ENCODE measurements around the gene PKN2.

DNA sequence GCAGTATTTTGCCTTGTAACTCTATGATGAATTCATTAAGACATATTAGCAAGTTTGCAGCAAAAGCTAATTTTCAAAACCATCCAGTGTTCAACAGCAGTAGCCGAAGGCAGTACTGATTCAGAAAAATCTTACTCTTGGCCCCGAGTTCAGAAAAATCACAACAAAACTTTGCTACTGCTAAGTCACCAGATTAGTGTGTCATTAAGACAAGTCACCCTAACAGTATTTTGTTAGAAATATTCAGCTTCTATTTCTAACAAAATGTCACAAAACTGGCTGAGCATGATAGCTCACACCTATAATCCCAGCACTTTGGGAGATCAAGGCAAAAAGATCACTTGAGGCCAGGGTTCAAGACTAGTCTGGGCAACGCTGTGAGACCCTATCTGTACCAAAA lies 199.1 kb downstream of the PKN2 start:
- TF ChIP-seq POLR2AphosphoS5 (IDR thresholded peaks at IDR 0.05; ENCODE audit: low read depth, low read length) (no peak), POLR2A (IDR thresholded peaks at IDR 0.05; ENCODE audit: low read depth, low read length) (no peak), PAX5 (IDR thresholded peaks at IDR 0.05; ENCODE audit: insufficient read depth, low read length, severe bottlenecking) (no peak), TAF1 (IDR thresholded peaks at IDR 0.05; ENCODE audit: low read depth, low read length) (no peak), SPI1 (IDR thresholded peaks at IDR 0.05; ENCODE audit: low read depth, low read length) (no peak), POU2F2 (IDR thresholded peaks at IDR 0.05; ENCODE audit: low read depth, low read length) (no peak)

Measured in GM12891 (cell line).